Lung (tissue), 12 donors: ENCODE data around the gene HS3ST4. TPM values are rescaled to one million over a fixed set of nuclear protein-coding genes. Genes with fewer than 3 reads are reported as not detected.

ENCODE experiments used
- ATAC-seq: fragments of 200-7000 bp; cut with Tn5 transposase; one replicate; pipeline ENCODE4 v1.9.1; 2020; ENCODE audit warnings: moderate number of reproducible peaks; ENCODE audit not compliant: insufficient read depth, low FRiP score
- DNase-seq, 3 donors: peaks; one replicate each; pipeline ENCODE4 v3.0.0-alpha.2; 2013 to 2017
- H3K27ac ChIP-seq, 2 donors: one replicate each; pipeline ENCODE4 v1.5.1; 2013; ENCODE audit warnings: mild to moderate bottlenecking in 2 of 2, moderate library complexity in 2 of 2, control low read depth in 1 of 2, inconsistent platforms in 1 of 2, low read depth in 1 of 2, low read length in 1 of 2
- H3K27me3 ChIP-seq, 3 donors: one replicate each; pipeline ENCODE4 v1.5.1; 2013; ENCODE audit warnings: low read length in 2 of 3; ENCODE audit not compliant: control insufficient read depth in 3 of 3, insufficient read depth in 3 of 3
- H3K36me3 ChIP-seq, 4 donors: one replicate each; pipeline ENCODE4 v1.5.1; 2013; ENCODE audit warnings: low read length in 4 of 4, mild to moderate bottlenecking in 1 of 4, moderate library complexity in 1 of 4; ENCODE audit not compliant: control insufficient read depth in 4 of 4, insufficient read depth in 4 of 4
- H3K4me1 ChIP-seq, 5 donors: one replicate each; pipeline ENCODE4 v1.5.1; 2013; ENCODE audit warnings: low read length in 5 of 5, mild to moderate bottlenecking in 2 of 5, moderate library complexity in 1 of 5; ENCODE audit not compliant: control insufficient read depth in 5 of 5, insufficient read depth in 5 of 5
- H3K4me3 ChIP-seq: one replicate; pipeline ENCODE4 v1.5.1; 2013; ENCODE audit warnings: mild to moderate bottlenecking, control low read depth, moderate library complexity
- H3K9ac ChIP-seq, 2 donors: one replicate each; pipeline ENCODE4 v1.5.1; 2013; ENCODE audit warnings: low read length in 2 of 2, control low read depth in 1 of 2; ENCODE audit not compliant: insufficient read depth in 1 of 2
- H3K9me3 ChIP-seq, 4 donors: one replicate each; pipeline ENCODE4 v1.5.1; 2013; ENCODE audit warnings: low read length in 3 of 4, mild to moderate bottlenecking in 1 of 4, moderate library complexity in 1 of 4; ENCODE audit not compliant: control insufficient read depth in 4 of 4, insufficient read depth in 3 of 4
- WGBS, 2 donors: extraction: QIAGEN DNeasy Blood & Tissue Kit; methylation state at CpG; one replicate each; pipeline ENCODE4 v1.1.7; 2013; 5-methylcytosine and 5-hydroxymethylcytosine counted together
- polyA plus RNA-seq, 2 donors: library from polyadenylated mRNA; stranded (reverse); fragments of 200-250 nt; gene quantifications; one replicate each; pipeline ENCODE4 v1.2.1, GENCODE V29; 2013
- total RNA-seq, 2 donors: library from RNA; depleted of rRNA in 1 of 2; stranded (reverse); fragments of >200 nt in 1 of 2; gene quantifications; one replicate each; pipeline ENCODE4 v1.2.1, GENCODE V29; 2014 to 2021
- TF ChIP-seq, protein P1 (sequence below): IDR thresholded peaks from 2 replicates; pipeline ENCODE4 v1.5.1; 2012; ENCODE audit warnings: mild to moderate bottlenecking; ENCODE audit errors: control extremely low read depth, extremely low read depth
- donor health status: control.
- donor health status: control.
- donor health status: Bipolar disorder and iron deficiency.
- donor health status: healthy.
- donor health status: DM: yes; HTN: yes; CAD: no.

Gene HS3ST4
- total and polyA plus RNA-seq, 4 donors: 0.06 to 0.15 TPM; not detected in 2

GRCh38 chr16:26149364-26150190 is 457.8 kb downstream of the HS3ST4 start:
- no peaks in the 10 kb centered on the region for H3K4me1 ChIP-seq
- no peak for ATAC-seq
- TF ChIP-seq, protein P1, sequence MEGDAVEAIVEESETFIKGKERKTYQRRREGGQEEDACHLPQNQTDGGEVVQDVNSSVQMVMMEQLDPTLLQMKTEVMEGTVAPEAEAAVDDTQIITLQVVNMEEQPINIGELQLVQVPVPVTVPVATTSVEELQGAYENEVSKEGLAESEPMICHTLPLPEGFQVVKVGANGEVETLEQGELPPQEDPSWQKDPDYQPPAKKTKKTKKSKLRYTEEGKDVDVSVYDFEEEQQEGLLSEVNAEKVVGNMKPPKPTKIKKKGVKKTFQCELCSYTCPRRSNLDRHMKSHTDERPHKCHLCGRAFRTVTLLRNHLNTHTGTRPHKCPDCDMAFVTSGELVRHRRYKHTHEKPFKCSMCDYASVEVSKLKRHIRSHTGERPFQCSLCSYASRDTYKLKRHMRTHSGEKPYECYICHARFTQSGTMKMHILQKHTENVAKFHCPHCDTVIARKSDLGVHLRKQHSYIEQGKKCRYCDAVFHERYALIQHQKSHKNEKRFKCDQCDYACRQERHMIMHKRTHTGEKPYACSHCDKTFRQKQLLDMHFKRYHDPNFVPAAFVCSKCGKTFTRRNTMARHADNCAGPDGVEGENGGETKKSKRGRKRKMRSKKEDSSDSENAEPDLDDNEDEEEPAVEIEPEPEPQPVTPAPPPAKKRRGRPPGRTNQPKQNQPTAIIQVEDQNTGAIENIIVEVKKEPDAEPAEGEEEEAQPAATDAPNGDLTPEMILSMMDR: no peak
- no peak for DNase-seq
- H3K27me3 ChIP-seq: no peaks in the 10 kb centered on the region
- H3K27ac ChIP-seq: no peak overlapping the region
- 74 to 83% methylated on average over 5 of the region's 5 CpGs for WGBS, 2 donors
- H3K36me3 ChIP-seq: no peaks in the 10 kb centered on the region
- H3K4me3 ChIP-seq: no peak overlapping the region
- no peaks in the 10 kb centered on the region for H3K9me3 ChIP-seq
- no peak overlapping the region for H3K9ac ChIP-seq

DNA sequence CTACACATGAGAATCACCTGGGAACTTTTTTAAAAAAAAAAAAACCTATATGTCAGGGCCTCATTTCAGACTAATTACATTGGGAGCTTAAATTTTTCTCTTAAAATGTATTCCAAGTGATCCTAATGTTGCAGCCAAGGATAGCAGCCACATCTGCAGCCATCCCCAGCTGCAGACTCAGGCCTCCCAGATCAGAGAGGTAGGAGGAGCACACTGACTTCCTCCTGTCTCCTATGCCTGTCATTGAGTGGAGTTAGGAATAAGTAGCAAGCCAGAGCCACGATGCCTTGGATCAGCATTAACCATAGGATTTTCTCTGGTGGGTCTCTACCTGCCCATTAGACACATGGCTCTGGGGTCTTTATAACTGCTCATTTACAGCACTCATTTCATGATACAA is 463.5 kb downstream of the HS3ST4 start:
- 47 to 64% methylated on average over 1 of the region's 1 CpG for WGBS, 2 donors
- Histone ChIP-seq H3K4me1 (no peaks in the 10 kb centered on the region), H3K9ac (no peak overlapping the region), H3K4me3 (no peak overlapping the region), H3K27me3 (no peaks in the 10 kb centered on the region), H3K27ac (no peak overlapping the region), H3K9me3 (peaks cover 0 to 2% (median 0%) of the 10 kb centered on the region in 4 donors), H3K36me3 (no peaks in the 10 kb centered on the region)
- DNase-seq: no peak
- TF ChIP-seq, protein P1: no peak
- no peak for ATAC-seq

DNA sequence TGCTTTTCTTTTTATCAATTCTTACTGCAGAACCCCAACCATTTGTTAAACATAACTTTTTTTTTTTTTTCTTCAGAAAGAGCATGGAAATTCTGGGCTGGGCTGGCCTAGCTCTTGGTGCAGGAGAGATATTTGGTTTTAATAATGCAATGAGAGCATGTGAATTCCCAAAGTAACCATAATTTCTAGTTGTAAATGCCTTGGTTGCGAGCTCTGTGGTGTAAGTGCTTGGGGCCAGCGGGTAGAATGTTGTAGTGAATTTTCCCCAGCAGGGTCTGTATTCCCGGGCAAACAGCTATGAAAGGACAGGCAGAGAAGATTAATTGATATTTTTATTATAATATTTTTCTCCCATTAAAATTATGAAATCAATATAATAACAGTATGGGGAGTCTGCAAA is 465.6 kb downstream of the HS3ST4 start:
- H3K27me3 ChIP-seq: no peaks in the 10 kb centered on the region
- WGBS, 2 donors: 78 to 82% methylated on average over 3 of the region's 3 CpGs
- no peak overlapping the region for H3K27ac ChIP-seq
- no peak for DNase-seq
- H3K9ac ChIP-seq: no peak overlapping the region
- no peaks in the 10 kb centered on the region for H3K36me3 ChIP-seq
- no peak overlapping the region for H3K4me3 ChIP-seq
- TF ChIP-seq, protein P1: no peak
- H3K9me3 ChIP-seq: peaks cover 0 to 2% (median 0%) of the 10 kb centered on the region in 4 donors
- no peaks in the 10 kb centered on the region for H3K4me1 ChIP-seq
- ATAC-seq: no peak
